HepG2 (cell line): Measurements from ENCODE around the gene CALML6. TPM values are rescaled to one million over a fixed set of nuclear protein-coding genes. Genes with fewer than 3 reads are reported as not detected.

Source experiments
- ATF2 ChIP-seq: sonication (generic); formaldehyde crosslinking; IDR thresholded peaks from 2 replicates; pipeline ENCODE4 v1.4.0; 2020; ENCODE audit warnings: missing genetic modification reagents
- ATM ChIP-seq: fragments of 450-650 bp; IDR thresholded peaks from 2 replicates; pipeline ENCODE4 v1.7.1; 2017; ENCODE audit warnings: mild to moderate bottlenecking, borderline replicate concordance
- CBFB ChIP-seq: sonication (generic); formaldehyde crosslinking; IDR thresholded peaks from 2 replicates; pipeline ENCODE4 v1.4.0; 2020; ENCODE audit warnings: missing genetic modification reagents
- HOXA3 ChIP-seq: sonication (generic); formaldehyde crosslinking; IDR thresholded peaks from 2 replicates; pipeline ENCODE4 v1.5.0; 2020; ENCODE audit warnings: missing genetic modification reagents
- HOXD1 ChIP-seq: sonication (generic); formaldehyde crosslinking; IDR thresholded peaks from 2 replicates; pipeline ENCODE4 v1.5.0; 2020; ENCODE audit warnings: missing genetic modification reagents
- MAF1 ChIP-seq: sonication (generic); formaldehyde crosslinking; IDR thresholded peaks from 2 replicates; pipeline ENCODE4 v1.5.0; 2020; ENCODE audit warnings: missing genetic modification reagents, borderline replicate concordance
- MYC ChIP-seq: sonication (generic); formaldehyde crosslinking; IDR thresholded peaks from 2 replicates; pipeline ENCODE4 v1.9.0; 2021; ENCODE audit warnings: missing genetic modification reagents, borderline replicate concordance
- REPIN1 ChIP-seq: sonication (generic); formaldehyde crosslinking; IDR thresholded peaks from 2 replicates; pipeline ENCODE4 v1.8.0; 2022; ENCODE audit warnings: missing genetic modification reagents, low read depth, mild to moderate bottlenecking, borderline replicate concordance
- RFX5 ChIP-seq: IDR thresholded peaks from 2 replicates; pipeline ENCODE4 v1.6.1; 2011; ENCODE audit warnings: low read depth, low read length, improper control_type of control experiment
- SOX6 ChIP-seq, 2 experiments: fragments of 450-650 bp in 1 of 2; sonication (generic) in 1 of 2; formaldehyde crosslinking in 1 of 2; IDR thresholded peaks; 2 replicates each; pipeline versions ENCODE4 v1.4.0 to v1.6.1; 2017 to 2020; ENCODE audit warnings: antibody characterized with exemption in 1 of 2, mild to moderate bottlenecking in 1 of 2, missing genetic modification reagents in 1 of 2
- TBX3 ChIP-seq: fragments of 450-650 bp; IDR thresholded peaks from 2 replicates; pipeline ENCODE4 v1.6.1; 2017; ENCODE audit warnings: antibody characterized with exemption, mild to moderate bottlenecking, inconsistent platforms, borderline replicate concordance
- ZKSCAN8 ChIP-seq: IDR thresholded peaks from 2 replicates; pipeline ENCODE4 v1.6.1; 2016; ENCODE audit warnings: borderline replicate concordance, missing genetic modification reagents, missing compliant biosample characterization
- ZMYM3 ChIP-seq: sonication (generic); formaldehyde crosslinking; IDR thresholded peaks from 2 replicates; pipeline ENCODE4 v1.5.1; 2020; ENCODE audit warnings: mild to moderate bottlenecking, missing genetic modification reagents
- ZNF207 ChIP-seq: fragments of 450-650 bp; IDR thresholded peaks from 2 replicates; pipeline ENCODE4 v1.6.1; 2016; ENCODE audit warnings: antibody characterized with exemption, borderline replicate concordance
- ZNF282 ChIP-seq: fragments of 450-650 bp; IDR thresholded peaks from 2 replicates; pipeline ENCODE4 v1.6.1; 2018; ENCODE audit not compliant: partially characterized antibody
- ZNF335 ChIP-seq: sonication (generic); formaldehyde crosslinking; IDR thresholded peaks from 2 replicates; pipeline ENCODE4 v1.4.0; 2020; ENCODE audit warnings: missing genetic modification reagents
- ZNF446 ChIP-seq: sonication (generic); formaldehyde crosslinking; IDR thresholded peaks from 2 replicates; pipeline ENCODE4 v1.5.0; 2020; ENCODE audit warnings: mild to moderate bottlenecking, missing genetic modification reagents
- ZNF512 ChIP-seq: sonication (generic); formaldehyde crosslinking; IDR thresholded peaks from 2 replicates; pipeline ENCODE4 v1.4.0; 2020; ENCODE audit warnings: mild to moderate bottlenecking, missing genetic modification reagents
- ZNF513 ChIP-seq: sonication (generic); formaldehyde crosslinking; conservative IDR thresholded peaks from 2 replicates; pipeline ENCODE4 v1.5.0; 2020; ENCODE audit warnings: missing genetic modification reagents
- ZNF720 ChIP-seq: sonication (generic); formaldehyde crosslinking; IDR thresholded peaks from 2 replicates; pipeline ENCODE4 v1.4.0; 2020; ENCODE audit warnings: missing genetic modification reagents
- ZNF746 ChIP-seq: sonication (generic); formaldehyde crosslinking; IDR thresholded peaks from 2 replicates; pipeline ENCODE4 v1.8.0; 2022; ENCODE audit warnings: mild to moderate bottlenecking, missing genetic modification reagents
- ZNF766 ChIP-seq: sonication (generic); formaldehyde crosslinking; IDR thresholded peaks from 2 replicates; pipeline ENCODE4 v1.5.0; 2020; ENCODE audit warnings: missing genetic modification reagents, borderline replicate concordance
- polyA plus RNA-seq, 8 experiments: library from polyadenylated mRNA; depleted of rRNA in 3 of 8; stranded (reverse) in 7 of 8; unstranded in 1 of 8; fragments of >200 nt; fragmentation: Illumina TruSeq in 4 of 8; extraction: Trizol in 4 of 8; gene quantifications; 2 replicates each; pipeline versions ENCODE4 v1.2.1 to v1.2.3, GENCODE V29; 2011 to 2016; ENCODE audit warnings: low read depth in 4 of 8, missing spikeins in 1 of 8, mixed read lengths in 1 of 8; ENCODE audit not compliant: insufficient read depth in 1 of 8
- total RNA-seq, 5 experiments: library from RNA; depleted of rRNA; stranded (reverse); fragments of >200 nt; fragmentation: Illumina TruSeq; extraction: Trizol; gene quantifications; 2 replicates each; pipeline ENCODE4 v1.2.3, GENCODE V29; 2016; ENCODE audit warnings: low read depth in 1 of 5
- TF ChIP-seq, protein P1 (sequence below): sonication (generic); formaldehyde crosslinking; IDR thresholded peaks from 2 replicates; pipeline ENCODE4 v1.4.0; 2020; ENCODE audit warnings: missing genetic modification reagents

CALML6 gene
- total and polyA plus RNA-seq, 2 of the 13 experiments (the other 11 are each of a cell fraction or from before 2014, with no cell fraction given) = 0.11 to 0.12 TPM

DNA sequence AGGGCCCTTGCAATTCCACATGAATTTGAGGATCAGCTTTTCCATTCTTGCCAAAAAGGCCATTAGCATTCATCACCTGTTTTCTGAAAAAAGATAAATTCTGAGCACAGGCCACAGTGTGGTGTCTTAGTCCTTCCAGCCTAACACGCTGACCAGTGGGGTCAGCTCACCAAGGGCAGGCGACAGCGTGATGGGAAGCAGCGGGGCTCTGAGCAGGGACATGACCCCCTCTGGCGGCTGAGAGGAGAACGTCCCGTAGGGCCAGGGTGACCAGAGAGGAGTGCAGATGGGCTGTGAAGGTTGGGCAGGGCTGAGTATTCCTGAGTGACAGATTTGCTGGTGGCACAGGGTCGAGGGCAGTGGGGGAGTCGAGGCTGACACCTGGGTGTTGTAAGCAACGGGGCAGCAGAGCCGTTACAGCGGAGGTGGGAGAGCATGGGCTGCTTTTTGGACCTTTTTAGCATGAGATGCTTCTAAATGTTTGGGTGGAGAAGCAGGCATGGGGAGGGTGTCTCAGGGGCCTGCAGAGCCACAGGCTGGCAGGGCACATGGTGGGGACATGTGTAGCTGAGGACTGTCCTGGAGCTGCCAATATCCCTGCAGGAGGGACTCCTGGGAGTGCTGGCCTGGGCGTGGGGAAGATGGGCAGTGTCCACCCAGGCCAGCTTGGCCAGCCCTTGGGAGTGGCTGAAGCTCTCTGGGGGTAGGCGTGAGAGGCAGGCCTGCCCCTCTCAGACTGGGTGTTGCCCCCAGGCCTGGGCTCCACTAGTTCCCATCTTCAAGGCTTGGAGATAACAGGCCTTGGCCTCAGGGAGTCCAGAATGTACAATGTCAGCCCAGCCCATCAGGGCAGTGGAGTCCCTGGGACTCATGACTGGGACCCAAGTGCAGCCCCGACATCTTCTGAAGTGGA lies 8.6 kb upstream of the CALML6 start (continued):
- no peak for TF ChIP-seq MAF1 (CRISPR knock-in tag)
- TF ChIP-seq CBFB (CRISPR knock-in tag) = 0 out of 2 replicates have a peak, but pooled peaks have one; percentile 40
- TF ChIP-seq SOX6 (IDR thresholded peaks at IDR 0.05) = no peak
- TF ChIP-seq SOX6 (CRISPR knock-in tag; IDR thresholded peaks at IDR 0.05) = no peak
- TF ChIP-seq RFX5 = 0 out of 2 replicates have a peak, but pooled peaks have one; percentile 25
- TF ChIP-seq, protein P1, sequence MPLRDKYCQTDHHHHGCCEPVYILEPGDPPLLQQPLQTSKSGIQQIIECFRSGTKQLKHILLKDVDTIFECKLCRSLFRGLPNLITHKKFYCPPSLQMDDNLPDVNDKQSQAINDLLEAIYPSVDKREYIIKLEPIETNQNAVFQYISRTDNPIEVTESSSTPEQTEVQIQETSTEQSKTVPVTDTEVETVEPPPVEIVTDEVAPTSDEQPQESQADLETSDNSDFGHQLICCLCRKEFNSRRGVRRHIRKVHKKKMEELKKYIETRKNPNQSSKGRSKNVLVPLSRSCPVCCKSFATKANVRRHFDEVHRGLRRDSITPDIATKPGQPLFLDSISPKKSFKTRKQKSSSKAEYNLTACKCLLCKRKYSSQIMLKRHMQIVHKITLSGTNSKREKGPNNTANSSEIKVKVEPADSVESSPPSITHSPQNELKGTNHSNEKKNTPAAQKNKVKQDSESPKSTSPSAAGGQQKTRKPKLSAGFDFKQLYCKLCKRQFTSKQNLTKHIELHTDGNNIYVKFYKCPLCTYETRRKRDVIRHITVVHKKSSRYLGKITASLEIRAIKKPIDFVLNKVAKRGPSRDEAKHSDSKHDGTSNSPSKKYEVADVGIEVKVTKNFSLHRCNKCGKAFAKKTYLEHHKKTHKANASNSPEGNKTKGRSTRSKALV = no peak
- no peak for TF ChIP-seq ZNF720
- TF ChIP-seq ATM = no peak
- no peak for TF ChIP-seq HOXD1 (CRISPR knock-in tag)
- peak; percentile 68; the same call in 1 of the 2 replicates for TF ChIP-seq MYC (CRISPR knock-in tag)
- peak; percentile 68; the same call in 1 of the 2 replicates for TF ChIP-seq REPIN1 (CRISPR knock-in tag)
- no peak for TF ChIP-seq ZNF766 (CRISPR knock-in tag)
- TF ChIP-seq ZNF282 = no peak
- TF ChIP-seq ATF2 (CRISPR knock-in tag) = peak; percentile 68; the same call in 1 of the 2 replicates
- TF ChIP-seq ZNF513 (CRISPR knock-in tag) = no peak
- TF ChIP-seq TBX3 = no peak
- no peak for TF ChIP-seq ZNF446 (CRISPR knock-in tag)
- peak; percentile 58; the same call in 1 of the 2 replicates for TF ChIP-seq HOXA3 (CRISPR knock-in tag)
- TF ChIP-seq ZNF746 = no peak
- TF ChIP-seq ZNF512 (CRISPR knock-in tag) = no peak
- 0 out of 2 replicates have a peak, but pooled peaks have one; percentile 67 for TF ChIP-seq ZNF335
- TF ChIP-seq ZMYM3 = no peak
- no peak for TF ChIP-seq ZNF207
- peak; percentile 81; the same call in 1 of the 2 replicates for TF ChIP-seq ZKSCAN8 (CRISPR knock-in tag)
